ENCODE data around the gene RBPJ.

The RBPJ gene

DNA sequence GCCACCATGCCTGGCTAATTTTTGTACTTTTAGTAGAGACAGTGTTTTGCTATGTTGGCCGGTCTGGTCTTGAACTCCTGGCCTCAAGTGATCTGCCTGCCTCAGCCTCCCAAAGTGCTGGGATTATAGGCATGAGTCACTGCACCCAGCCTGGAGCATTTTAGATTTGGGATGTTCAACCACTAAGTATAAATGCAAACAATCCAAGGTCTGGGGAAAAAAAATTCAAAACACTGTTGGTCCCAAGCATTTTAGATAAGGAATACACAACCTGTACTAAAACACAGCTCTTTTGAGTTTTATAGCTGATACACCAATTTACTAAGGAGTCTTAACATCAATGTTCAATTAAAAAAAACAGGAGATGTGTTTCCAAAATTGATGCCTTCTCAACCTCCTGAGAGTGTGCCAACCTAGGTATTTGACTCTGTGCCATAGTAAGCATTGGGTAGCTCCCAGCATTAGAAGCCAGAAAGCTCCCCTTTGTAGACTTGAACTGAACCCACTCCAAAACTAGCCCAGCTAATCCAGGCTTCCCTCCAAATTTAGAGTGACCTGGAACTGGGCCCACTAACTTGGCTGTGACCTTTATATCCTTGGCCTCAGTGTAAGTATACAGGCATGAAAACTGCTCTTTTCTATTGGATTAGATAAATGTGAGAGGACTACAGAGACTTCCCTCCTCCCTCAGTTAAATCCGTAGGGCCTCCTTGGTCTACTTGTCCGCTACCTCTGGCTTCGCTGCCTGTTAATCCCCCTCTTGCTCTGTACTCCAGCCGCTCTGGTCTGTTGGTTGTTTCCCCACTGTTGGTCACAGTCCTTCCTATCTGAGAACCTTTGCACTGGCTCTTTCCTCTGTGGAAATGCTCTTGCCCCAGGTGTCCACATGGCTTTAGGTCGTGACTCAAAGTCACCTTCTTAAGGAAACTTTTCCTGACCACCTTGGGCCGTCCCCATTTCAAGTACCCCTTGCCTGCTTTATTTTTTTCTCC is 91.9 kb downstream of the RBPJ start:
- no peak for TF ChIP-seq FOXP2 (optimal IDR thresholded peaks at IDR 0.05; ENCODE audit: borderline replicate concordance, extremely low read depth, extremely low read length, insufficient read depth)
- TF ChIP-seq SIN3A (IDR thresholded peaks at IDR 0.05; ENCODE audit: borderline replicate concordance, insufficient read depth, low read length) = no peak
- TF ChIP-seq, protein P1, sequence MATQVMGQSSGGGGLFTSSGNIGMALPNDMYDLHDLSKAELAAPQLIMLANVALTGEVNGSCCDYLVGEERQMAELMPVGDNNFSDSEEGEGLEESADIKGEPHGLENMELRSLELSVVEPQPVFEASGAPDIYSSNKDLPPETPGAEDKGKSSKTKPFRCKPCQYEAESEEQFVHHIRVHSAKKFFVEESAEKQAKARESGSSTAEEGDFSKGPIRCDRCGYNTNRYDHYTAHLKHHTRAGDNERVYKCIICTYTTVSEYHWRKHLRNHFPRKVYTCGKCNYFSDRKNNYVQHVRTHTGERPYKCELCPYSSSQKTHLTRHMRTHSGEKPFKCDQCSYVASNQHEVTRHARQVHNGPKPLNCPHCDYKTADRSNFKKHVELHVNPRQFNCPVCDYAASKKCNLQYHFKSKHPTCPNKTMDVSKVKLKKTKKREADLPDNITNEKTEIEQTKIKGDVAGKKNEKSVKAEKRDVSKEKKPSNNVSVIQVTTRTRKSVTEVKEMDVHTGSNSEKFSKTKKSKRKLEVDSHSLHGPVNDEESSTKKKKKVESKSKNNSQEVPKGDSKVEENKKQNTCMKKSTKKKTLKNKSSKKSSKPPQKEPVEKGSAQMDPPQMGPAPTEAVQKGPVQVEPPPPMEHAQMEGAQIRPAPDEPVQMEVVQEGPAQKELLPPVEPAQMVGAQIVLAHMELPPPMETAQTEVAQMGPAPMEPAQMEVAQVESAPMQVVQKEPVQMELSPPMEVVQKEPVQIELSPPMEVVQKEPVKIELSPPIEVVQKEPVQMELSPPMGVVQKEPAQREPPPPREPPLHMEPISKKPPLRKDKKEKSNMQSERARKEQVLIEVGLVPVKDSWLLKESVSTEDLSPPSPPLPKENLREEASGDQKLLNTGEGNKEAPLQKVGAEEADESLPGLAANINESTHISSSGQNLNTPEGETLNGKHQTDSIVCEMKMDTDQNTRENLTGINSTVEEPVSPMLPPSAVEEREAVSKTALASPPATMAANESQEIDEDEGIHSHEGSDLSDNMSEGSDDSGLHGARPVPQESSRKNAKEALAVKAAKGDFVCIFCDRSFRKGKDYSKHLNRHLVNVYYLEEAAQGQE (IDR thresholded peaks at IDR 0.05; ENCODE audit: insufficient read depth in 1 of 2, low read depth in 2 of 2, low read length in 2 of 2) = no peak
- TF ChIP-seq POLR2AphosphoS5 (IDR thresholded peaks at IDR 0.05; ENCODE audit: low read depth, low read length) = no peak
- TF ChIP-seq TAF1 (IDR thresholded peaks at IDR 0.05; ENCODE audit: borderline replicate concordance, insufficient read depth, low read length) = no peak

DNA sequence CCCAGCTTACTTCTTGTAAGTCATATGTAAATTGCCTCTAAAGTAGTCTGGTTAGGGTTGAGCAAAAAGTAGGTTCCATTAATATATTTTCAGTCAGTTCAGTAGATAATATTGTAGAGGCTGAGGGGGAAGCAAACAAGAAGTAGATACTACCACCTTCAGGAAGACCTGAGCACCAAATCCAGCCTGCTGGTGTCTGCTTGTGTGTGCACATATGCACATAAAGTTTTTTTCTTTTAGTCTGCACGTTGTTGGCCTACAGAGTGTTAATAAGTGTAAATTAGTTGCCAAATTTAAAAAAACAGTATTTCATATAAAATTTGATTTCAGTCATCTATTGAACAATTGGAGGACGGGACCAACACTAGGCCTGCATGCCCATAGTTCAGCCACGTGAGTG is 92.8 kb downstream of the RBPJ start:
- TF ChIP-seq POLR2AphosphoS5 (IDR thresholded peaks at IDR 0.05; ENCODE audit: low read depth, low read length) (no peak), FOXP2 (optimal IDR thresholded peaks at IDR 0.05; ENCODE audit: borderline replicate concordance, extremely low read depth, extremely low read length, insufficient read depth) (no peak), TAF1 (IDR thresholded peaks at IDR 0.05; ENCODE audit: borderline replicate concordance, insufficient read depth, low read length) (no peak), SIN3A (IDR thresholded peaks at IDR 0.05; ENCODE audit: borderline replicate concordance, insufficient read depth, low read length) (no peak)
- TF ChIP-seq, protein P1 (IDR thresholded peaks at IDR 0.05; ENCODE audit: insufficient read depth in 1 of 2, low read depth in 2 of 2, low read length in 2 of 2) = no peak

- TF ChIP-seq TAF1 (IDR thresholded peaks at IDR 0.05; ENCODE audit: borderline replicate concordance, insufficient read depth, low read length) (no peak), POLR2AphosphoS5 (IDR thresholded peaks at IDR 0.05; ENCODE audit: low read depth, low read length) (no peak), SIN3A (IDR thresholded peaks at IDR 0.05; ENCODE audit: borderline replicate concordance, insufficient read depth, low read length) (no peak), FOXP2 (optimal IDR thresholded peaks at IDR 0.05; ENCODE audit: borderline replicate concordance, extremely low read depth, extremely low read length, insufficient read depth) (no peak)
- TF ChIP-seq, protein P1 (IDR thresholded peaks at IDR 0.05; ENCODE audit: insufficient read depth in 1 of 2, low read depth in 2 of 2, low read length in 2 of 2) = no peak
Measured at GRCh38 chr4:26418107-26418506, 97.3 kb downstream of the RBPJ start.

DNA sequence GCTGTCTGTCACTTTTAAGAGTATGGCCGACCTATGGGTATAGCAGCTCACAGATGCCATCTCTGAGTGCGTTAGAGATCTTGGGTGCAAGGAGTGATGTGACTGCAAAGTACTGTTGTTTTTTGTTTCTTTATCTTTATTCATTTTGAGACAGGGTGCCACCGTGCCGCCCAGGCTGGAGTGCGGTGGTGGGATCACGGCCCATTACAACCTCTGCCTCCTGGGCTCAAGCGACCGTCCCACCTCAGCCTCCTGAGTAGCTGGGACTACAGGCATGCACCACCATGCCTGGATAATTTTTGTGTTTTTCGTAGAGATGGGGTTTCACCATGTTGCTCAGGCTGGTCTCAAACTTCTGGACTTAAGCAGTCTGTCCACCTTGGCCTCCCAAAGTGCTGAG is 98.0 kb downstream of the RBPJ start:
- no peak for TF ChIP-seq TAF1 (IDR thresholded peaks at IDR 0.05; ENCODE audit: borderline replicate concordance, insufficient read depth, low read length)
- TF ChIP-seq SIN3A (IDR thresholded peaks at IDR 0.05; ENCODE audit: borderline replicate concordance, insufficient read depth, low read length) = no peak
- TF ChIP-seq, protein P1 (IDR thresholded peaks at IDR 0.05; ENCODE audit: insufficient read depth in 1 of 2, low read depth in 2 of 2, low read length in 2 of 2) = no peak
- TF ChIP-seq FOXP2 (optimal IDR thresholded peaks at IDR 0.05; ENCODE audit: borderline replicate concordance, extremely low read depth, extremely low read length, insufficient read depth) = no peak
- TF ChIP-seq POLR2AphosphoS5 (IDR thresholded peaks at IDR 0.05; ENCODE audit: low read depth, low read length) = no peak

All from PFSK-1 (cell line).